NCI-H146 treated with DMSO at 0.1 percent for 48 hours (cell line): ENCODE measurements around the gene NAPEPLD.
"Not testable (repeated sequence)": the region's sequence is repeated elsewhere in the genome, so short reads cannot be mapped to it uniquely, and the experiment has no call there.

Experiments used
- DNase-seq: peaks from one replicate; lab custom pipeline; 2025; ENCODE audit not compliant: unreplicated experiment; lab: John Stamatoyannopoulos, UW

Gene NAPEPLD

DNA sequence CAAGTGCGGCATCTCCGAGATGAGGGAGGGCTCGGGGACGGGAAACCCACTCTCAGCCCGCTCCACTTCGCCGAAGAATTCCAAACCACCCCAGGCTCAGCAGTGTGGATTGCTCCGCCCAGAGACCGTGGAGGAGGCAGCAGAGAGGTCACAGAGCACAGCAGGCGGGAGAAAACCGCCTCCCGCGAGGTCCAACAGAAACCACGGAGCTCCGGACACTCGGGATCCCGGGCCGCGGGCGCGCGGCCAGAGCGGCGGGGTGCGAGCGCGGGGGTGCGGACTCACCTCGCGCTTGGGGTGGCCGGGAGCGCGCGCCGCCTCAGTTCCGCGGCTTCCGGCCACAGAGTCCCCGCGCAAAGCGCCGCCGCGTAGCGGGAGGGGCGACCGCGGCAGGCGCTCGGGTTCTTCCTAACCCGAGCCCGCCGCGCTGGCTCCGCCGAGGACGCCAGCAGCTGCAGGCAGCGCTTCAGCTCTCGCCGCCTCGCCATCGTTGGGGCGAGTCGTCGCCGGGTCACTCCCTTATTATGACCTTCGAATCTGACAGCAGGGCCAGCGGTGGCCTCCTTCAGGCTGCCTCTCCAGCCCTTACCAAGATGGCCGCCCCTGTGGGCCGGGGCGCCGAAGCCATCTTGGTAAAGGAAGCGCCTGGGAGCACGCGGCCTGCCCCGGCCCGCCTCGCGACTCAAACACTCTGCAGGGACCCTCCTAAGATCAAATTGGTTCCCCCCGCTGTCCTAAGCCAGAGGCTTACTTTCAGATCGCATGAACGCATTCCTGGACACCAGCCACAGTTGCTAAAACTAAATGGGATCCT is at the start of gene NAPEPLD:
Gene NAPEPLD, minus strand, starts transcription at position 106 of the 814 bp plus-strand sequence. CDS start 20,323 bp downstream, outside the sequence.
- peak; percentile 77 for DNase-seq

DNA sequence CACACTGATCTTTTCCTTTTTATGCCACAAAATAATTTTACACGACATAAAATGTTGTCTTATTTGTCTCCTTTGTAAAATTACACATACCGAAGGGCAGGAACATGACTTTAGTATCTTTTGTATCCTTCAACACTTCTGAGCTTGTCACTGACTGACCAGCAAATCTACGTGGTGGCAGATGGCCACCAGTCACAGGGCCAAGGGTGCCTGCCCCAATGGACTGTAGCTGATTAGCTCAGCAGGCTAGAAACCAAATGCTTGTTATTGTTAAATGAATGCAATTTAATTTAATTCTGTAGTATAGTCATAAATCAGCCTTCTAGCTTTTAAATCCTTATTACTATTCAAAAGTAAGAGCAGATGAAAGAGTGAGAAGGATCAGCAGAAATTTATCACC is 49.2 kb upstream of the NAPEPLD start:
- not testable (repeated sequence) for DNase-seq

DNA sequence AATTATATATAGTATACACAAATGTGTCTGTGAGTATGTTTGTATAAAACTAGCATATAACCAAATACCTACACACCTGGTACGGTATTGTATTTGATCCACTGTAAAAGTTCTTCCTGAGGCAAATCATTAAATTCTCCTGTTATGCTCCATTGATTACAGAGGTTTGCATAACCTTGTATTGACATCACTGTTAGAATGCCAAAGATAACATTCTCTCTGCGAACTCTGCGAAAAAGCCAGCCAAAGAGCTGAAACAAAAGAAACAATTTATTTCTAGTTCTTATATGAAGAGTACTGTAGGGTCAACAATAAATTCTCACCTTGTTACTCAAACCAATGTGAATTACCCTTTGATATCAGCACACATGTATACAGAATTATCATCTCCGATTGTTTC is 46.5 kb upstream of the NAPEPLD start:
- not testable (repeated sequence) for DNase-seq

DNA sequence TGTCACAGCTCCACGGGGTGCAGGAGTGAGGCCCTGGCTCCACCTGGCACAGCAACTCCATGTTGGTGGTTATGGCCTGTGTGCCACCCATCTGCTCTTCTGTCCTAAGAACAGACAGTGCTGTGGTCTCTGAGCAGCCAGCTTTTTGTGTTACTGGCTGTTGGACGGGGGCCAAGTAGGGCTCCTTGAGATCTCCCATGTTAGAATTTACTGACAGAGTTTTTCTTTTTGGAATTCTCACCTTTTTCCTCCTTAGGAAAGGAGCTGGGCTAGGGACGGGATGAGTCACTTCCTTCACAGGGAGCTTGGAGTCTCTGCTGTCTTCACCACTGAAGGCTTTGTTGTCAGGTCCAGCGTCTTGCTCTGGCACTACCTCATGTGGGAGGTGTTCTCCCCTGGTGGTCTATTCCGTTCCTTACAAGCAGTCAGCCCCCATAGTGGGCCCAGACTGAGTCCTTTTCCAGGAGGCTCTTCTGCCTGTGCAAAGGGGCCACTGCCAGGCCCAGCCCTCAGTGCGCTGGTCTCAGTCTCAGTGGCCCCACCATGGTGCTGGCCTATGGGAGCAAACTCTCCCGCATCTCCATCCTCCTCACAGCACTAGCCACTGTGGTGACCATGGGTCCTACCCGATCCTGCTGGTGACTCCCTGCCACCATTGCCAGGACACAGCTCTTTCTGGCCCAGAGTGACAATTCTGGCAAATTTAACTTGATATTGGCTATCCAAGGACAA is 23.7 kb upstream of the NAPEPLD start:
- not testable (repeated sequence) for DNase-seq

DNA sequence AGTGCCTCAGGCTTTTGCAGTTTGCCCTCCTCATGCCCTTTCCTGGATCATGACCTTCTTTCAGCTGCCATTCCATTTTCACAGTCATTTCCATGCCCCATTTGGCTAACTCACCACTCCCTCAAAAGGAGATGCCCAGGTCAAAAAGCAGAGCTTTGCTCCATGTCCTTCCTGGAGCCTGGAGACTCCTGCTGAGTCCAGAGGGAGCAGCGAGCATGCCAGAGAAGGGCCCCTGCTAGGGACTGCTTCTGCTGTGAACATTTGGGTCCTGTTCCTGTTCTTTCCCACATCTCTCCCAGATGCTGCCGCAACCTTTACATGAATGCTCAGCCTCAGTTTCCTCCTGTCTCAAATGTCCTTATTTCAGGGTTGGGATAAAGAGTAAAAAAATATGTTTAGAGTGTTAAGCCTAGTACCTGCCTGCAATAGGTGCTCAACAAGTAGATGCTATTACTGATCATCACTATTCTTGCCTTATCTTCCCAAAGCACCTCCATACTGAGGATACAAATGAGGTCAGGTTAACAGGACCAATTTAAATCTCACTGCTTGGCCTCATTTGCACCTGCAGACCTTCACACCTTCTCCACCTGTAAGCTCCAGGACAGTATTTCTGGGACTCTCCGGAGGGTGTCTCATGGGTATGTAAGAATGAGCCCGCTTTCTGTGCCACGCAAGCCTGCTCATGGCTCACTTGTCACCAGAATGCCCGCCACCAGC is 23.0 kb upstream of the NAPEPLD start:
- DNase-seq: not testable (repeated sequence)

DNA sequence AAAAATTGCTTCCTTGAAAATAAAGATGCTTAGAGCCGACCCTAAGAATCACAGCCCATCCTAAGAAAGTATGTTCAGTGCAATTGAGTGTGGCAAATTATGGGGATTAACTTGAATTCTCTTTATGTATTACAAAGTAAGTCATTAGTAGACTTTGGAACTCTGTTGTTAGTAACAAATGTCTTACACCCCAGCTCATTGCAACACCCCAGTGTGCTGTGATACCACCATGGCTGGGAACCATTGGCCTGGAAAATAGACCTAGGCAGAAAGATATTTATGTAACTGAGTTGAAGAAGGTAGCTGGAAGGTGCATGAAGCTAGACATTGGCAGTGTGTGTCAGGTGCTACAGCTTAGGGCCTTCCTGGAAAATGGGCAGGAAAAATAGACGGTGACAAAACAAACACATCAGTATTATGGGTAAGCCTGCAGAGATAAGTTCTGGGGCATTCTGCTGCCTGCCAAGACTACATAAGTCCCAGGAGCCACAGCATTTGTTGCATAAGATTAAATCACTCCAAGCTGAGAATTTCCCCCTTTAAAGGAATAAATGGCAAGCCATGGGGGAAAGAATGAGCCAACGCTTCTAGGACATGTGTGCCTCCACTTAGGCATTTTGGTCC is 18.1 kb upstream of the NAPEPLD start:
- DNase-seq: not testable (repeated sequence)

DNA sequence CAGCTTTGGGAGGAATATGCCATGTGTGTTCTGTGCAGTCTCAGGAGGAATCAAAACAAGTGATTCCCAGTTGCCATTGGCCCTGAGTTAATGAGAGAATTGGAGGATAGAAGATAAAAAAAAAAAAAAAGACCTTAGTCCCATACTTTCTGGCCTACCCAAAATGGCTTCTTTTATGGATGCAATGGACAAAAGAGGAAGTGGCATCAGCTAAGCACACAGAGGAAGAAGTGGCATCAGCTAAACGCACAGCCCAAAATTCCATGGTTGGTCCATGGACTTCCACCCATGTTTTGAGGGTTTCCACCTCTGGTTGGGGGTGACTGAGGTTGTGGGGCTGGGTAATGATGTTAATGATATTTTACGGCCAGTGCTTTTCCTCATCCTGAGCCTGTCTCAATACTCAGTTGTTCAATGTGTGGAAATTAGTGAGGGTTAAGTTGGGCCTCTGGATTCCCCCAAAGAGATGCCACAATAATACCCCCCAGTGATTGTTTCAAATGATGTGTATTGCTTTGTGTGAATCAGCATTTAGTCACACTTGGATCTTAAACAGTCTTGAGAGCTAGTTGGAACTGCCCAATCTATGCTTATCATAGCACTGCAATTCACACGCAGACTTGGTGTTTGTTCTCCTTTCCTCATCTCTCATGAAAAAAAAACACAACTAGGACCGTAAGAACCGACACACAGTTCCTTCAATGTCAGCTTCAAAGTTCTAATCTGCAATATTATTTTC is 14.4 kb upstream of the NAPEPLD start:
- not testable (repeated sequence) for DNase-seq

DNA sequence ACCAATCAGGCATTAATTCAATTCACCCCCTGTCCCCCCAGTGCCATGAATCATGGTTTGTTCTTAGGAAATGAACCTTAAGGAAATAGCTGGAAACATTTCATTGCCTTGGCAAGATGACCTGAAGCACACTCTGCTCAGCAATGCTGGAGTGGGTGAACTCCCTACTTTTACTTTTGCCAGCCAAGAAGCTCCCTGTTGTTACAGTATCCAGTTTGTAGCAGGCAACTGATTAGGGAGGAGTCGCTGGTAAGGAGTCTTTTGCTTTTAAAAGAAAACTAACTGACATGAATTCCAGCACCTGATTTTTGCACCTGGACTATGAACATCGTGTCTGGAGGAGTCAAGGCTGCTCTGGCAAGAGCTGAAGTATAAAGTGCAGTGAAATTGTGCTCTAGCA is 13.7 kb upstream of the NAPEPLD start:
- not testable (repeated sequence) for DNase-seq

DNA sequence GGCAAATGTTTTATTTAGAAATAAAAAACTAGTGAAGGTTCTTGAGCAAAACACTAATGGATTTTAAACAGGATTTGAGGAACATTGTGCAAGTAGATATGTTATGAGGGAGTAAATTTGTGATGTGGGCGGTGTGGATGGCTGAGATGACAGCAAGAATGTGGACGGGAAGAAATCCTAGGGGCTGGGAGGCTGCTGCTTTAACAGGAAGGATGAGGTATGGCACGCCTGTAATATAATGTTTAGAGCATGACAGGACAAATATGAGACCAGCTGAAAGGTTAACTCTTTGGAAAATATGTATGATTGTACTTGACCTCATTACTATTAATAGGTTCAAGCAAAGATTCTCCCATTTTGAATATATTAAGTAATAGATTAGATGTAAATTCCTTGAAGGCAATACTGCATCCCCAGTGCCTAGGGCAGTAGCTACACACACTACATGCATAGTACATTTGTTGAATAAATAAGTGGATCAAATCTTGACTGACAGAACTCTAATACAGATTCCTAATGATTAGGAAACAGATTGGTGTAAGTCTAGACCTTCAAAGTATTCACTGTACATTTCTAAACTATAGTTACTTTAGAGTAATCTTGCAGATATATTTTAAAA is 13.2 kb upstream of the NAPEPLD start:
- DNase-seq: not testable (repeated sequence)

DNA sequence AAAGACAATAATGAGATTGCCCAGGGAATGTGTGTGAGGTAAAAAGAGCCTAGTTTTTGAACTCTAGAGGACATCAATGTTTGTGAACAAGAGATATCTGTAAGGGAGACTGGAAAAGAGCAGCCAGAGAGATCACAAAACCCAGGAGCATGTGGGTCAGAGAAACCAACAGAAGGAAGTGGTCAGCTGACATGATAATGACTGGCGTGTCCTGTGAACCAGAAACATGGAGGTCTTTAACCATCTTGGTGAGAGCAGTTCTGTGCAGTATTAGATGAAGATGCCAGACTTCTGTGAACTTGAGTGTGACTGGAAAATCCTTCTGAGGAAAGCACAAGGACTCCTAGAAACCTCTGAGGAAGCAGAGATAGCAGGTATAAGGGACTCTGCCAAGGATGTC is 10.2 kb upstream of the NAPEPLD start:
- not testable (repeated sequence) for DNase-seq

DNA sequence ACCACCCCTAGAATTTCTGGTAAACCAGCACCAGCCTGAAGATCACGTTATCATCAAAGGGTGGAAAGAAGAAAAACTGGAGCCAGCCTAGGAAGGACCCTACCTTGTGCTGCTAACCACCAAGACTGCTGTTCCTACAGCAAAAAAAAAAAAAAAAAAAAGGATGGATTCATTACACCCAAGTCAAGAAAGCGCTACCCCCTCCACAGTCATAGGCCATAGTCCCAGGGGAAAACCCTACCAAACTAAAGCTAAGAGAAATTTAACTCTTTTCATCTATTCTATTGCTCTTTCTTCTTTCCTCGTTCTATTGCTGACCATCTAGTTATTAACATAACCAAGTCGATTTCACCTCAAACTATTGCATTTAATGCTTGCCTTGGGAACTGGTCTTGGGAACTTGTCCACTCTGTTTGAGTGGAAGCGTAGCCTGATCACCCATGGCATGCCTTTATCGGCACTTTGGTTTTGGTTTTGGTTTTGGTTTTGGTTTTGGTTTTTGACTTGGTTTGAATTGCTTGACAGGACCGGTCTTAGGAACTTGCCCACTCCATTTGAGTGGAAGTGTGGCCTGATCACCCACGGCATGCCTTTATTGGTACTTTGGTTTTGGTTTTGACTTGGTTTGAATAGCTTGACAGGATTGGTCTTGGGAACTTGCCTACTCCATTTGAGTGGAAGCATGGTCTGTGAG is 6.6 kb upstream of the NAPEPLD start:
- not testable (repeated sequence) for DNase-seq

DNA sequence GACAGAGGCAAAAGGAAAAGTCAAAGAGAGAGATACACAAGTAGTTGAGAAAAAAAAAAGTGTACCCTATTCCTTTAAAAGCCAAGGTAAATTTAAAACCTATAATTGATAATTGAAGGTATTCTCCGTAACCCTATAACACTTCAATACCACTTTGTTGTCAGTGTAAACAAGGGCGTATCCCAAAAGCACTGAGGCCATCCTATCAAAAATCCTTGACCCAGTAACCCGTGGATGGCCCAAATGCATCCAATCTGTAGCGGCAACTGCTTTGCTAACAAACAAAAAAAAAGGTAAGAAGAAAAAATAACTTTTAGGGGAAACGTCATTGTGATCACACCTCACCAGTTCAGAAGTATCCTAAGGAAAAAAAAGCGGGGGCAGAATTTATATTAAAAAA is 5.1 kb upstream of the NAPEPLD start:
- DNase-seq: no peak

DNA sequence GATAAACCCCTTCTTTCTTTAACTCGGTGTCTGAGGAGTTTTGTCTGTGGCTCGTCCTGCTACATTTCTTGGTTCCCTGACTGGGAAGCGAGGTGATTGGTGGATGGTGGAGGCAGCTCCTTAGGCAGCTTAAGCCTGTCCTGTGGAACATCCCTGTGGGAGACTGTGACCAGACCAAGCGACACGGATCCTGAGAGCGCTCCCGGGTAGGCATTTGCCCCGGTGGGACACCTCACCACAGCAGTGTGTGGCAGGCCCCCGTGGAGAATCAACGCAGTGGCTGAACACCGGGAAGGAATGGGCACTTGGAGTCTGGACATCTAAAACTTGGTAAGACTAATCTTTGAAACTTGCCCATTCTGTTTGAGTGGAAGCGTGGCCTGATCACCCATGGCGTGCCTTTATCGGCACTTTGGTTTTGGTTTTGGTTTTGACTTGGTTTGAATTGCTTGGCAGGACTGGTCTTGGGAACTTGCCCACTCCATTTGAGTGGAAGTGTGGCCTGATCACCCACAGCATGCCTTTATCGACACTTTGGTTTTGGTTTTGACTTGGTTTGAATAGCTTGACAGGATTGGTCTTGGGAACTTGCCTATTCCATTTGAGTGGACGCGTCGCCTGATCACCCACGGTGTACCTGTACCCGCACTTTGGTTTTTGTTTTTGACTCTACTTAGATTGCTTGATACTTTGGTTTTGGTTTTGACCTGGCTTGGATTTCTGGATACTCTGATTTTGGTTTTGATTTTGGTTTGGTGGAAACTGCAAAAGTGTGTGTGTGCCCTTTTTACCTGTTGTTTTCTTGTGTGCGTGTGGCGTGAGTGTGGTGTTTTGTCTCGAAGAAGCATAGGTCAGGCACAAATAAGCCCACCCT is 4.1 kb upstream of the NAPEPLD start:
- not testable (repeated sequence) for DNase-seq

DNA sequence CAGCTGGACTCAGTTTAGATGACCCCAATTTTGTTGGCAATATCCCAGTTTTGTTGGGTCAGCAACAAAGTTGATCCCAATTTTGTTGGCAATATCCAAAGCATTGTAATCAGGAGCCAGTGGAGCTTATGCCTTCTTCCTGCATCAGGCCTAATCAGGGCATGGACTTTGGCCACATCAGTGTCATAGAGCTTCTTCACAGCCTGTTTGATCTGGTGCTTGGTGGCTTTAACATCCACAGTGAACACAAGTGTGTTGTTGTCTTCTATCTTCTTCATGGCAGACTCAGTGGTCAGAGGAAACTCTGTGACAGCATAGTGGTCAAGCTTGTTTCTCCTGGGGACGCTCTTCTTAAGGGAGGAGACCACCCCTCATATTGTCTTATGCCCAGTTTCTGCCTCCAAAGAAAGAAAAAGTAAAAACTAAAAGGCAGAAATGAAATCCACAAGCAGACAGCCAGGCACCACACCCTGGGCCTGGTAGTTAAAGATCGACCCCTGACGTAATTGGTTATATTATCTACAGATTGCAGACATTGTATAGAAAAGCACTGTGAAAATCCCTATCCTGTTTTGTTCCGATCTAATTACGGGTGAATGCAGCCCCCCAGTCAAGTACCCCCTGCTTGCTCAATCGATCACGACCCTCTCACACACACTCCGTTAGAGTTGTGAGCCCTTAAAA is 3.2 kb upstream of the NAPEPLD start:
- not testable (repeated sequence) for DNase-seq

DNA sequence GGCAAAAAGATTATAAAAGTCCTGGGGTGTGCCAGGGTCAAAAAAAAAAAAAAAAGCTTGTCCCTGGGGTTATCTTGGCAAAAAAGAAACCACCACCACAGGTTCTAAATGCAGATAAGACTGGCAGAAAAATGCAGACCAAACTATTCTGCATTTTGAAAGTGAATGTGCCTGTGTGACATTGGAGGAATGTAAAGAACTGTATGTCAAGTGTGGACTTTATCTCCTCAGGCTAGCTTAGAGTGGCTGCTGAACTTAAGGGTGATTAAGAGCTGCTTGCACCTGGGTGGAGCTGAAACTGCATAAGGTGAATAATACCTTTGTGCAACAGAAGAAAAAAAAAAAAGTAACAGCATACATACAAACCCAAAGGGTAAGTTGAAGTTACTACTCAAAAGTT is 1.3 kb upstream of the NAPEPLD start:
- no peak for DNase-seq

DNA sequence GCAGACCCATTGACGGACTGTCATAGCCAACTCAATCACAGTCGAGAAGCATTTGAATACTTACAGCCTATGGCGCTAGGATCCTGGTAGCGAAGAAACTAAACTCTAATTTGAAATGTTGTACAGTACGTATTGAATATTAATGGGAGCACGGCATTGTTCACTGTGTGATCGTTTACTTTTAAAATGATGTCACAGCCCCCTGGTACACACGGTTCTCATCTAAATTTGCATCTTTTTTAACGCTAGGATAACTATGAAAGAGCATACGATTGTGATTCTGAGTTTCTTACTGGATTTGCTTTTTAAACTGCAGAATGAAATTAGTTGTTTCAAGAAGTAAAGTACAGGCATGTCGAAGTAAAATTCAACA is 895 bp upstream of the NAPEPLD start:
- no peak for DNase-seq

DNA sequence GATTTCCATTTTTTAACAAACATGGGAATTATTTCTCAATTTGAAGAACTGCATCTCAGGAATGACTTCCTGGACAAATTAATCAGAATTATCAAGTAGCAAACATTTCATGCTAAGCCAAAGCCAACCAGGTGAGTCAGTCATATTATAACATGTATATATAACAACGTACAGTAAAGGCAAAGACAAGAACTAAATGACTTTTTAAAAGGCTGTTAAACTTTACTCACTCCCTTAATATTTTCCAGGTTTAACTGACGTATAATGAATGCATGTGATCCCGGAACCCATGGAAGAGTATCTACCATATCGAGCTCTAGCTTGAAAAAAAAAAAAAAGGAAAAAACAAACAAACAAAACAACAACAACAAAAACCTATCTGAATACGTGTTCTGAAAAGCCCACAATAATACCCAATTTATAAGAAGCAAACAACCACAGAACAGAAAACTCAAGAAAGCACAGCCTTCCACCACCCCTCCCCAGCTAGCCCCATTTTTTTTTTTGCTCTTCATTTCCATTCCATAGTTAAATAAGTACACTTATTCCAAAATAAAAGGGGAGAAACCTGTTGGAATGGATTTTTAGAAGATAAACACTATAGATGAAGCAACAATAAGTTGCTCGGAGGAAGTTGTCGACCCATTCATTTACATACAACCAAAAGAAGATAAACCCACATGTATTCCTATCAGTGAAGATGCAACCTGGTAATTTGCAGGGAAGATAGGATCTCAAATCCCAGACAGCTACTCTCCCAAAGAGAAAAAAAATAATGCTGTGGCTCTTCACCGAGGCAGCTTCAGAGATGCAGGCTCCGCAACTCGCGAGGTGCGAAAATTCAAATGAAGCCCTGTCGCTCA is 537 bp downstream of the NAPEPLD start:
- DNase-seq: no peak
